Measurements from ENCODE around the gene SEH1L.
"Not testable (repeated sequence)": the region's sequence is repeated elsewhere in the genome, so short reads cannot be mapped to it uniquely, and the experiment has no call there.

SEH1L gene

GRCh38 chr18:12943215-12943614, 4.6 kb upstream of the SEH1L start:
- DNase-seq (ENCODE audit: low spot score): no peak

GRCh38 chr18:12944709-12945108, 3.1 kb upstream of the SEH1L start:
- DNase-seq (ENCODE audit: low spot score): no peak

- no peak for DNase-seq (ENCODE audit: low spot score)
Observed at GRCh38 chr18:12946549-12947284, 1.1 kb upstream of the SEH1L start.

- peak; percentile 97 for DNase-seq (ENCODE audit: low spot score)
Observed at GRCh38 chr18:12948050-12948804, 416 bp downstream of the SEH1L start.

GRCh38 chr18:12958478-12958877, 10.7 kb downstream of the SEH1L start:
- no peak for DNase-seq (ENCODE audit: low spot score)

- no peak for DNase-seq (ENCODE audit: low spot score)
Observed at GRCh38 chr18:12960395-12960794, 12.6 kb downstream of the SEH1L start.

GRCh38 chr18:12960853-12961397, 13.1 kb downstream of the SEH1L start:
- no peak for DNase-seq (ENCODE audit: low spot score)

- no peak for DNase-seq (ENCODE audit: low spot score)
Observed at GRCh38 chr18:12963069-12963468, 15.3 kb downstream of the SEH1L start.

- no peak for DNase-seq (ENCODE audit: low spot score)
Observed at GRCh38 chr18:12968115-12968514, 20.3 kb downstream of the SEH1L start.

- DNase-seq (ENCODE audit: low spot score): no peak
Observed at GRCh38 chr18:12968619-12969018, 20.8 kb downstream of the SEH1L start.

GRCh38 chr18:12973562-12974213, 25.9 kb downstream of the SEH1L start:
- DNase-seq (ENCODE audit: low spot score): no peak

- no peak for DNase-seq (ENCODE audit: low spot score)
Observed at GRCh38 chr18:12975488-12975887, 27.7 kb downstream of the SEH1L start.

GRCh38 chr18:12976305-12976704, 28.5 kb downstream of the SEH1L start:
- no peak for DNase-seq (ENCODE audit: low spot score)

- DNase-seq (ENCODE audit: low spot score): not testable (repeated sequence)
Observed at GRCh38 chr18:12980065-12980464, 32.3 kb downstream of the SEH1L start.

GRCh38 chr18:12989397-12990122, 41.7 kb downstream of the SEH1L start:
- DNase-seq (ENCODE audit: low spot score): no peak

GRCh38 chr18:12990123-12990475, 42.3 kb downstream of the SEH1L start:
- no peak for DNase-seq (ENCODE audit: low spot score)

GRCh38 chr18:12990641-12990966, 42.8 kb downstream of the SEH1L start:
- no peak for DNase-seq (ENCODE audit: low spot score)

- peak; percentile 97 for DNase-seq (ENCODE audit: low spot score)
Observed at GRCh38 chr18:12990967-12991820, 43.4 kb downstream of the SEH1L start, which contains the start of gene CEP192. Gene CEP192, plus strand, starts transcription at chr18:12991362. Its CDS starts 8,063 bp downstream, at chr18:12999425.

GRCh38 chr18:12991821-12992179, 44.0 kb downstream of the SEH1L start:
- DNase-seq (ENCODE audit: low spot score): no peak

GRCh38 chr18:12993439-12993838, 45.6 kb downstream of the SEH1L start:
- DNase-seq (ENCODE audit: low spot score): no peak

GRCh38 chr18:12995424-12995823, 47.6 kb downstream of the SEH1L start:
- no peak for DNase-seq (ENCODE audit: low spot score)

All from left forelimb (tissue), 1 donor.